GM23338 (cell line): ENCODE data around the gene MED28. TPM values are rescaled to one million over a fixed set of nuclear protein-coding genes. Genes with fewer than 3 reads are reported as not detected.
A peak's percentile ranks its signal among the peaks of the same experiment; 100 is the strongest.

ENCODE experiments used
- ATAC-seq: fragments of 200-7000 bp; cut with Tn5 transposase; 3 replicates; pipeline ENCODE4 v1.9.1; 2020
- DNase-seq: peaks from one replicate; pipeline ENCODE4 v3.0.0-alpha.2; 2015; ENCODE audit warnings: low spot score
- H2AFZ ChIP-seq: fragments of 200-600 bp; sonication (generic); 2 replicates; pipeline ENCODE4 v1.8.0; 2016; ENCODE audit warnings: antibody characterized with exemption, mild to moderate bottlenecking, moderate library complexity
- H3F3A ChIP-seq: fragments of 200-600 bp; sonication (generic); replicated peaks from 2 replicates; pipeline ENCODE4 v1.8.0; 2017; ENCODE audit warnings: antibody characterized with exemption, mixed run types, low read depth
- H3K27ac ChIP-seq: fragments of 200-600 bp; sonication (generic); 2 replicates; pipeline ENCODE4 v1.6.1; 2016; ENCODE audit warnings: low read depth
- H3K27me3 ChIP-seq: fragments of 200-600 bp; sonication (generic); 2 replicates; pipeline ENCODE4 v1.8.0; 2016; ENCODE audit warnings: mild to moderate bottlenecking, mixed run types, moderate library complexity; ENCODE audit not compliant: insufficient read depth
- H3K36me3 ChIP-seq: fragments of 200-600 bp; sonication (generic); 2 replicates; pipeline ENCODE4 v1.8.0; 2016; ENCODE audit warnings: mild to moderate bottlenecking; ENCODE audit not compliant: insufficient read depth
- H3K4me1 ChIP-seq: fragments of 200-600 bp; sonication (generic); 2 replicates; pipeline ENCODE4 v1.8.0; 2016; ENCODE audit warnings: mild to moderate bottlenecking, moderate library complexity; ENCODE audit not compliant: insufficient read depth
- H3K4me2 ChIP-seq: fragments of 200-600 bp; sonication (generic); 2 replicates; pipeline ENCODE4 v1.7.1; 2017; ENCODE audit warnings: mixed run types
- H3K4me3 ChIP-seq: fragments of 200-600 bp; sonication (generic); 2 replicates; pipeline ENCODE4 v1.6.1; 2016; ENCODE audit warnings: mixed run types
- H3K79me2 ChIP-seq: fragments of 200-600 bp; sonication (generic); replicated peaks from 2 replicates; pipeline ENCODE4 v1.8.0; 2017; ENCODE audit warnings: mild to moderate bottlenecking; ENCODE audit not compliant: insufficient read depth
- H3K9me2 ChIP-seq: fragments of 200-600 bp; sonication (generic); 2 replicates; pipeline ENCODE4 v1.8.0; 2017; ENCODE audit not compliant: insufficient read depth
- H4K20me1 ChIP-seq: fragments of 200-600 bp; sonication (generic); replicated peaks from 2 replicates; pipeline ENCODE4 v1.8.0; 2017; ENCODE audit warnings: mild to moderate bottlenecking; ENCODE audit not compliant: insufficient read depth
- H3K27ac Mint-ChIP-seq: 2 replicates; pipeline ENCODE4 v1.8.0; 2020; ENCODE audit warnings: inconsistent platforms, mild to moderate bottlenecking, moderate library complexity, mixed read lengths
- H3K27me3 Mint-ChIP-seq: 3 replicates; pipeline ENCODE4 v1.8.0; 2022; ENCODE audit warnings: low read depth, mild to moderate bottlenecking, moderate library complexity, mixed read lengths, inconsistent platforms; ENCODE audit not compliant: insufficient read depth, poor library complexity
- H3K36me3 Mint-ChIP-seq: 3 replicates; pipeline ENCODE4 v1.8.0; 2021; ENCODE audit warnings: low read depth, mild to moderate bottlenecking, inconsistent platforms, moderate library complexity, mixed read lengths
- H3K4me1 Mint-ChIP-seq: 3 replicates; pipeline ENCODE4 v1.8.0; 2020; ENCODE audit warnings: mild to moderate bottlenecking, inconsistent platforms, mixed read lengths
- H3K4me3 Mint-ChIP-seq: 3 replicates; pipeline ENCODE4 v1.8.0; 2021; ENCODE audit warnings: moderate library complexity, mild to moderate bottlenecking, inconsistent platforms, mixed read lengths
- H3K9me3 Mint-ChIP-seq: 3 replicates; pipeline ENCODE4 v1.8.0; 2020; ENCODE audit warnings: moderate library complexity, mild to moderate bottlenecking, inconsistent platforms, mixed read lengths
- CREB1 ChIP-seq: fragments of 250-450 bp; sonication (Bioruptor Pico); IDR thresholded peaks from 2 replicates; pipeline ENCODE4 v1.5.0; 2020; ENCODE audit warnings: low read depth, mild to moderate bottlenecking, moderate library complexity
- CTCF ChIP-seq, 2 experiments: fragments of 200-600 bp in 1 of 2; sonication (generic) in 1 of 2; conservative IDR thresholded peaks; 2 replicates each; pipeline versions ENCODE4 v1.5.1 to v1.6.1; 2016 to 2017; ENCODE audit warnings: antibody characterized with exemption in 2 of 2, low read depth in 2 of 2, mild to moderate bottlenecking in 2 of 2, moderate library complexity in 1 of 2
- ETS1 ChIP-seq: IDR thresholded peaks from 2 replicates; pipeline ENCODE4 v1.6.1; 2016; ENCODE audit warnings: antibody characterized with exemption
- EZH2 ChIP-seq: fragments of 200-600 bp; sonication (generic); IDR thresholded peaks from one replicate; pipeline ENCODE4 v1.8.0; 2017; ENCODE audit warnings: antibody characterized with exemption, mild to moderate bottlenecking, low read depth; ENCODE audit not compliant: unreplicated experiment
- EZH2phosphoT487 ChIP-seq: fragments of 200-600 bp; sonication (generic); IDR thresholded peaks from one replicate; pipeline ENCODE4 v1.8.1; 2018; ENCODE audit warnings: antibody characterized with exemption; ENCODE audit not compliant: unreplicated experiment
- JUNB ChIP-seq: IDR thresholded peaks from one replicate; pipeline ENCODE4 v1.6.1; 2016; ENCODE audit warnings: antibody characterized with exemption; ENCODE audit not compliant: unreplicated experiment
- NANOG ChIP-seq: IDR thresholded peaks from 2 replicates; pipeline ENCODE4 v1.6.1; 2016; ENCODE audit warnings: antibody characterized with exemption, borderline replicate concordance
- POLR2AphosphoS5 ChIP-seq: IDR thresholded peaks from 2 replicates; pipeline ENCODE4 v1.6.1; 2016; ENCODE audit warnings: antibody characterized with exemption, low read depth
- REST ChIP-seq: IDR thresholded peaks from one replicate; pipeline ENCODE4 v1.6.1; 2018; ENCODE audit warnings: antibody characterized with exemption; ENCODE audit not compliant: unreplicated experiment
- STAT1 ChIP-seq: IDR thresholded peaks from one replicate; pipeline ENCODE4 v1.6.1; 2016; ENCODE audit warnings: antibody characterized with exemption; ENCODE audit not compliant: unreplicated experiment
- polyA plus RNA-seq: library from polyadenylated mRNA; unstranded; fragments of >200 nt; fragmentation: Nextera tagmentation; extraction: Ambion mirVana; gene quantifications from 2 replicates; pipeline ENCODE4 v1.2.1, GENCODE V29; 2016
- total RNA-seq: library from RNA; depleted of rRNA; stranded (reverse); fragments of >200 nt; shearing (Covaris generic); gene quantifications from 2 replicates; pipeline ENCODE4 v1.2.3, GENCODE V29; 2014
- TF ChIP-seq, protein P1 (sequence below): fragments of 250-450 bp; sonication (Bioruptor Pico); IDR thresholded peaks from 2 replicates; pipeline ENCODE4 v1.5.0; 2020; ENCODE audit warnings: mild to moderate bottlenecking, moderate library complexity

The MED28 gene
- total and polyA plus RNA-seq, 2 experiments from 2014 or later: 24.0 to 60.9 TPM

DNA sequence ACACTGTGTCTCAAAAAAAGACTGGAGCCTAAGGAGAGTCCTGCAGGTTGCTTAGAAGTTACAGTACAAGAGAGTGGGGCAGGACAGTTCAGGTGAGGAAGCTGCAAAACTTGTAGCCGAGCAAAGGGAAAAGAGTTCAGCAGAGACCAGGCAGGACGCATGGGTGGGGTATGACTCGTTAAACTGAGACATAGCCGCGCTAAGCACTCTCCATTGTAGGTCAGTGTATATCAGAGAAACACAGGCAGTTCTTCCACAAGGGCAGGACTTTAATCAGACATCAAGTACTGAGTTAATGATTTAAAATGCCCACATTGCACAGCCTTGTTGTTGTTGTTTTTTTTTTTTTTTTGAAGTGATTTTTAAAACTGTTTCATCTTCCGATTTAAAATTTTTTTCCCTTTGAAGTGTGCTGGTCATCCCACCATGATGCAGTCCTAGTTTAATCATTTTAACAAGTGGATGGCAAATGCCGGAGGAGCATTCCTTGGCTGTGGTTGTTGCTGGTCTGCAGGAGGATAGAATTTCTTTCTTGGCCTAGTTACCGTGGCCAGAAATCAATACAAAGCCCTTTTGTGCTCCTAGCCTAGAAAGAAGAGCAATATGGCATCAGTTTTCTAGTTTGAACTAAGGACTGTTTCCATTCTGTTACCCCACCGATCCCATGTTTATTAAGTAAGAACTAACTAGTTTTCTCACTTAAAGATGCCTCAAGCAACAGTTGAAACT, 27.2 kb upstream of the MED28 start:
- Histone ChIP-seq H3K4me2 (no peak overlapping the region), H2AFZ (no peak overlapping the region), H3K27ac (no peak overlapping the region), H4K20me1 (no peaks in the 10 kb centered on the region; the same call in 1 of the 2 replicates), H3K36me3 (peaks cover 27% of the 10 kb centered on the region), H3F3A (no peaks in the 10 kb centered on the region), H3K9me2 (no peaks in the 10 kb centered on the region), H3K27me3 (no peaks in the 10 kb centered on the region), H3K79me2 (no peaks in the 10 kb centered on the region; the same call in 1 of the 2 replicates), H3K4me1 (no peaks in the 10 kb centered on the region), H3K4me3 (no peak overlapping the region)
- peaks cover 76% of the 10 kb centered on the region for H3K36me3 Mint-ChIP-seq
- DNase-seq (no peak), ATAC-seq (no peak)
- TF ChIP-seq NANOG (no peak), EZH2phosphoT487 (no peak), EZH2 (no peak), CTCF (conservative IDR thresholded peaks at IDR 0.05; ENCODE audit: low read depth in 2 of 2) (no peak), CREB1 (no peak), STAT1 (no peak), REST (no peak), ETS1 (no peak), POLR2AphosphoS5 (no peak), JUNB (no peak)
- TF ChIP-seq, protein P1, sequence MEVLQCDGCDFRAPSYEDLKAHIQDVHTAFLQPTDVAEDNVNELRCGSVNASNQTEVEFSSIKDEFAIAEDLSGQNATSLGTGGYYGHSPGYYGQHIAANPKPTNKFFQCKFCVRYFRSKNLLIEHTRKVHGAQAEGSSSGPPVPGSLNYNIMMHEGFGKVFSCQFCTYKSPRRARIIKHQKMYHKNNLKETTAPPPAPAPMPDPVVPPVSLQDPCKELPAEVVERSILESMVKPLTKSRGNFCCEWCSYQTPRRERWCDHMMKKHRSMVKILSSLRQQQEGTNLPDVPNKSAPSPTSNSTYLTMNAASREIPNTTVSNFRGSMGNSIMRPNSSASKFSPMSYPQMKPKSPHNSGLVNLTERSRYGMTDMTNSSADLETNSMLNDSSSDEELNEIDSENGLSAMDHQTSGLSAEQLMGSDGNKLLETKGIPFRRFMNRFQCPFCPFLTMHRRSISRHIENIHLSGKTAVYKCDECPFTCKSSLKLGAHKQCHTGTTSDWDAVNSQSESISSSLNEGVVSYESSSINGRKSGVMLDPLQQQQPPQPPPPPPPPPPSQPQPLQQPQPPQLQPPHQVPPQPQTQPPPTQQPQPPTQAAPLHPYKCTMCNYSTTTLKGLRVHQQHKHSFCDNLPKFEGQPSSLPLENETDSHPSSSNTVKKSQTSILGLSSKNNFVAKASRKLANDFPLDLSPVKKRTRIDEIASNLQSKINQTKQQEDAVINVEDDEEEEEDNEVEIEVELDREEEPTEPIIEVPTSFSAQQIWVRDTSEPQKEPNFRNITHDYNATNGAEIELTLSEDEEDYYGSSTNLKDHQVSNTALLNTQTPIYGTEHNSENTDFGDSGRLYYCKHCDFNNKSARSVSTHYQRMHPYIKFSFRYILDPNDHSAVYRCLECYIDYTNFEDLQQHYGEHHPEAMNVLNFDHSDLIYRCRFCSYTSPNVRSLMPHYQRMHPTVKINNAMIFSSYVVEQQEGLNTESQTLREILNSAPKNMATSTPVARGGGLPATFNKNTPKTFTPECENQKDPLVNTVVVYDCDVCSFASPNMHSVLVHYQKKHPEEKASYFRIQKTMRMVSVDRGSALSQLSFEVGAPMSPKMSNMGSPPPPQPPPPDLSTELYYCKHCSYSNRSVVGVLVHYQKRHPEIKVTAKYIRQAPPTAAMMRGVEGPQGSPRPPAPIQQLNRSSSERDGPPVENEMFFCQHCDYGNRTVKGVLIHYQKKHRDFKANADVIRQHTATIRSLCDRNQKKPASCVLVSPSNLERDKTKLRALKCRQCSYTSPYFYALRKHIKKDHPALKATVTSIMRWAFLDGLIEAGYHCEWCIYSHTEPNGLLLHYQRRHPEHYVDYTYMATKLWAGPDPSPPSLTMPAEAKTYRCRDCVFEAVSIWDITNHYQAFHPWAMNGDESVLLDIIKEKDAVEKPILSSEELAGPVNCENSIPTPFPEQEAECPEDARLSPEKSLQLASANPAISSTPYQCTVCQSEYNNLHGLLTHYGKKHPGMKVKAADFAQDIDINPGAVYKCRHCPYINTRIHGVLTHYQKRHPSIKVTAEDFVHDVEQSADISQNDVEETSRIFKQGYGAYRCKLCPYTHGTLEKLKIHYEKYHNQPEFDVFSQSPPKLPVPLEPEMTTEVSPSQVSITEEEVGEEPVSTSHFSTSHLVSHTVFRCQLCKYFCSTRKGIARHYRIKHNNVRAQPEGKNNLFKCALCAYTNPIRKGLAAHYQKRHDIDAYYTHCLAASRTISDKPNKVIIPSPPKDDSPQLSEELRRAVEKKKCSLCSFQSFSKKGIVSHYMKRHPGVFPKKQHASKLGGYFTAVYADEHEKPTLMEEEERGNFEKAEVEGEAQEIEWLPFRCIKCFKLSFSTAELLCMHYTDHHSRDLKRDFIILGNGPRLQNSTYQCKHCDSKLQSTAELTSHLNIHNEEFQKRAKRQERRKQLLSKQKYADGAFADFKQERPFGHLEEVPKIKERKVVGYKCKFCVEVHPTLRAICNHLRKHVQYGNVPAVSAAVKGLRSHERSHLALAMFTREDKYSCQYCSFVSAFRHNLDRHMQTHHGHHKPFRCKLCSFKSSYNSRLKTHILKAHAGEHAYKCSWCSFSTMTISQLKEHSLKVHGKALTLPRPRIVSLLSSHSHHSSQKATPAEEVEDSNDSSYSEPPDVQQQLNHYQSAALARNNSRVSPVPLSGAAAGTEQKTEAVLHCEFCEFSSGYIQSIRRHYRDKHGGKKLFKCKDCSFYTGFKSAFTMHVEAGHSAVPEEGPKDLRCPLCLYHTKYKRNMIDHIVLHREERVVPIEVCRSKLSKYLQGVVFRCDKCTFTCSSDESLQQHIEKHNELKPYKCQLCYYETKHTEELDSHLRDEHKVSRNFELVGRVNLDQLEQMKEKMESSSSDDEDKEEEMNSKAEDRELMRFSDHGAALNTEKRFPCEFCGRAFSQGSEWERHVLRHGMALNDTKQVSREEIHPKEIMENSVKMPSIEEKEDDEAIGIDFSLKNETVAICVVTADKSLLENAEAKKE (CRISPR knock-in tag): no peak
- H3K27me3 Mint-ChIP-seq: peaks cover 3% of the 10 kb centered on the region
- no peaks in the 10 kb centered on the region for H3K9me3 Mint-ChIP-seq
- H3K4me1 Mint-ChIP-seq: peaks cover 18% of the 10 kb centered on the region
- no peak overlapping the region for H3K4me3 Mint-ChIP-seq
- H3K27ac Mint-ChIP-seq: 0 out of 2 replicates have a peak overlapping the region, but pooled peaks have one; percentile 48
